ENCODE data around the gene SLC4A2. TPM values are rescaled to one million over a fixed set of nuclear protein-coding genes. Genes with fewer than 3 reads are reported as not detected.
A peak's percentile ranks its signal among the peaks of the same experiment; 100 is the strongest.

The SLC4A2 gene
- total RNA-seq, 1 donor from 2014 or later: 371 TPM

DNA sequence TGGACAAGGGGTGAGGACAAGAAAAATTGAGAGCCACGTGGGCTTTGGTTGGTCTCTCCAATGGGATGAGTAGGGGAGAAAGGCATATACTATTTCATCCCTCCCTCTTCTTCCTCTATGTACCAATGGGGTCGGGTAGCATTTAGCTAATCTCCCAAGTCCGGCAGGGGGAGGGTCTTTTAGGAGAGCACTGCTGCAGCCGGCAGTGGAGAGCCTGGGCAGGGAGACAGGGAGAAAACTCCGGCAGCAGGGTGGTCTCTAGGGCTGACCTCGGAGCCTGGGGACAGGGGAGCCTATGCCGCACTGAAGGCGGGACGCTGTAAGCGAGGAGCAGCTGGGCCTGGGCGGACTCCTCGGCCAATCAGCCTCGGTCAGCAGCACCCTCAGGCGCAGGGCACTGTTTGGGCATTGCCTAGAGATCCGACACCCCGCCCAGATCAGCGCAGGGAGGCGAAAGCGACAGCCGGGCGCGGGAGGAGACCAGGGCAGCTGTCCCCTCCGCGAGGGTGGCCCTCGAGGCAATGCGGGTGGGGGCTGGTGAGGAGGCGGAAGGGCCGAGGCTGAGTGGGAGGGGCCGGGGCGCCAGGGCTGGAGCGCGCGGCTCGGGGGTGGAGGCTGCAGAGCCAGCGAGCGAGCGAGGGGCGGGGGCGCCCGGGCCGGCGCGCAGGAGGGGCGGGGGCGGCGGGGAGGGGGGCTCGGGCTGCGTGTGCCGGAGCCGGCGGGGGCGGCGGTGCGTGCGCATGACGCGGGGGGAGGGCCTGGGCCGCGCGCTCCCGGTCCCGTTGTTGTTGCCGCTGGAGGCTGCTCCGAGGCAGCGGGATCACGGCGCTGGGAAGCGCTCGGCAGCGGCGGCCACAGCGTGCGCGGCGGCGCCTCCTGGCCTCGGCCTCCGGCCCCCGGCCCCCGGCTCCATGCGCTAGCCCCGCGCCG, 26.6 kb downstream of the SLC4A2 start, which contains the start of gene AGAP3:
AGAP3 (plus strand) TSS at position 785 of the 930 bp plus-strand sequence. CDS start 267 bp downstream, outside the sequence.
- Mint-ChIP-seq H3K36me3 (ENCODE audit: low read depth) (no peaks in the 10 kb centered on the region), H3K4me3 (ENCODE audit: unreplicated experiment) (peak within 1 kb of the TSS; percentile 79), H3K27ac (ENCODE audit: unreplicated experiment) (peak within 1 kb of the TSS; percentile 89), H3K27me3 (ENCODE audit: low read depth) (no peaks in the 10 kb centered on the region), H3K4me1 (ENCODE audit: low read depth) (peaks cover 52% of the 10 kb centered on the region), H3K9me3 (ENCODE audit: low read depth) (no peaks in the 10 kb centered on the region)
- DNase-seq (ENCODE audit: low spot score): no peak
- TF ChIP-seq, protein P1, sequence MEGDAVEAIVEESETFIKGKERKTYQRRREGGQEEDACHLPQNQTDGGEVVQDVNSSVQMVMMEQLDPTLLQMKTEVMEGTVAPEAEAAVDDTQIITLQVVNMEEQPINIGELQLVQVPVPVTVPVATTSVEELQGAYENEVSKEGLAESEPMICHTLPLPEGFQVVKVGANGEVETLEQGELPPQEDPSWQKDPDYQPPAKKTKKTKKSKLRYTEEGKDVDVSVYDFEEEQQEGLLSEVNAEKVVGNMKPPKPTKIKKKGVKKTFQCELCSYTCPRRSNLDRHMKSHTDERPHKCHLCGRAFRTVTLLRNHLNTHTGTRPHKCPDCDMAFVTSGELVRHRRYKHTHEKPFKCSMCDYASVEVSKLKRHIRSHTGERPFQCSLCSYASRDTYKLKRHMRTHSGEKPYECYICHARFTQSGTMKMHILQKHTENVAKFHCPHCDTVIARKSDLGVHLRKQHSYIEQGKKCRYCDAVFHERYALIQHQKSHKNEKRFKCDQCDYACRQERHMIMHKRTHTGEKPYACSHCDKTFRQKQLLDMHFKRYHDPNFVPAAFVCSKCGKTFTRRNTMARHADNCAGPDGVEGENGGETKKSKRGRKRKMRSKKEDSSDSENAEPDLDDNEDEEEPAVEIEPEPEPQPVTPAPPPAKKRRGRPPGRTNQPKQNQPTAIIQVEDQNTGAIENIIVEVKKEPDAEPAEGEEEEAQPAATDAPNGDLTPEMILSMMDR (IDR thresholded peaks at IDR 0.05): peak; percentile 26

DNA sequence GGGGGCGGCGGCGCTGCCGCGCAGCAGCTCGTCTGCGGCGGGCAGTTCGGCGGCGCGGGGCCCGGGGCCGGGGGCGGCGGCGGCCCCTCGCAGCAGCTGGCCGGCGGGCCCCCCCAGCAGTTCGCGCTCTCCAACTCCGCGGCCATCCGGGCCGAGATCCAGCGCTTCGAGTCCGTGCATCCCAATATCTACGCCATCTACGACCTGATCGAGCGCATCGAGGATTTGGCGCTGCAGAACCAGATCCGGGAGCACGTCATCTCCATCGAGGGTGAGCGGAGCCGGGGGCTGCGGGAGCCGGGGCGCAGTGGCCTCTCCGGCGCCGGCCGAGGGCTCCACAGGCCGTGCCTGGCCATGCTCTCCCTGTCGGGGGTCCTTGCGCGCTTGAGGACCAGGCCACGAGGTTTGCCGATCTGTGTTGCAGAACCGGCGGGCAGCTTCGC, 27.4 kb downstream of the SLC4A2 start:
- peak overlapping the region; percentile 78 for H3K4me3 Mint-ChIP-seq (ENCODE audit: unreplicated experiment)
- TF ChIP-seq, protein P1 (IDR thresholded peaks at IDR 0.05): no peak
- DNase-seq (ENCODE audit: low spot score): no peak
- peaks cover 52% of the 10 kb centered on the region for H3K4me1 Mint-ChIP-seq (ENCODE audit: low read depth)
- H3K27ac Mint-ChIP-seq (ENCODE audit: unreplicated experiment): peak overlapping the region; percentile 89
- H3K9me3 Mint-ChIP-seq (ENCODE audit: low read depth): no peaks in the 10 kb centered on the region
- H3K36me3 Mint-ChIP-seq (ENCODE audit: low read depth): no peaks in the 10 kb centered on the region
- H3K27me3 Mint-ChIP-seq (ENCODE audit: low read depth): no peaks in the 10 kb centered on the region

- H3K27me3 Mint-ChIP-seq (ENCODE audit: low read depth): no peaks in the 10 kb centered on the region
- H3K36me3 Mint-ChIP-seq (ENCODE audit: low read depth): no peaks in the 10 kb centered on the region
- DNase-seq (ENCODE audit: low spot score): no peak
- peak overlapping the region; percentile 99 for H3K27ac Mint-ChIP-seq (ENCODE audit: unreplicated experiment)
- TF ChIP-seq, protein P1 (IDR thresholded peaks at IDR 0.05): peak; percentile 71
- H3K4me3 Mint-ChIP-seq (ENCODE audit: unreplicated experiment): peak overlapping the region; percentile 78
- peaks cover 46% of the 10 kb centered on the region for H3K4me1 Mint-ChIP-seq (ENCODE audit: low read depth)
- no peaks in the 10 kb centered on the region for H3K9me3 Mint-ChIP-seq (ENCODE audit: low read depth)
Measured at GRCh38 chr7:151087245-151088018, 28.0 kb downstream of the SLC4A2 start.

DNA sequence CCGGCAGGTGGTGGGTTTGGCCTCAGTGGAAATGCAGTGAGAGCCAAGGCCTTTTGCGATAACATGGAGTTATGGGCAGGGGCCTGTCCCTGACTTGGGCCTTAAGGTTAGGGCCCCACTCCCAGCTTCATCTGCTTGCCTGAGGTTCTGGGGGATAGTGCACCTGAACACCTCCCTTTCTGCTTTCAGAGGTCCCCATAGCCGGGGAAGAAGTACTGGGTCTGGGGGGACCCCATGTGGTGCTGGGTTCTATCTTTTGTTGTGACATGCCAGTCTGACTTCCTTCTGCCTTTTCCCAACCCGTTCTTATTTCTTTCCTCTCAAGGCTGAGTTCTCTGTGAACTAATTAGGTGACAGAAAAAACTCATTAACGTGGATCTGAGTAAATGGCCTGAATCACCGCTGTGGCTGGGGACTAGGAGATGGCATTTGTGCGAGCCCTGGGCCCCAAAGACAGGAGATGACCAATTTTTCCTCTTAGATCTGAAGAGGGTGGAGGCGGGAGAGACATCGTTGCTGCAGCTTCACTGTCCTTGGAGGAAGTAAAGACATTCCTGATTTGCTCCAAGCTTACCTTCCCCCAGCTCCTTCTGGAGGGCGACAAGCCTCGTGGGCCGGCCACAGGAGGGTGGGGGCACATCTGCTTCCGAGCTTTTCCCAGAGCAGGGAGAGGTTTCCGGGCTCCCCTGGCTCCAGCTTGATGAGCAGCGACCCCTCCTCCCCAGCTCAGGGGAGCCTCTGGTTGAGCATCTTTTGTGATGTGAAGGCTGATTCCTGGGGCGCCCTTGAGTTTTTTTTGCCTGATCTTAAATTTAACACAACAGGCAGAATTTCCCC, 28.8 kb downstream of the SLC4A2 start:
- DNase-seq (ENCODE audit: low spot score): no peak
- Mint-ChIP-seq H3K4me3 (ENCODE audit: unreplicated experiment) (peak overlapping the region; percentile 78), H3K9me3 (ENCODE audit: low read depth) (no peaks in the 10 kb centered on the region), H3K27me3 (ENCODE audit: low read depth) (no peaks in the 10 kb centered on the region), H3K4me1 (ENCODE audit: low read depth) (peaks cover 40% of the 10 kb centered on the region), H3K36me3 (ENCODE audit: low read depth) (no peaks in the 10 kb centered on the region), H3K27ac (ENCODE audit: unreplicated experiment) (peak overlapping the region; percentile 99)
- TF ChIP-seq, protein P1 (IDR thresholded peaks at IDR 0.05): no peak

Measured in chondrocyte (in vitro differentiated cells).